Vagina (tissue), 2 donors: ENCODE results near the gene EMSY.

Experiments
- POLR2A ChIP-seq, 2 donors: fragments of 450-650 bp; IDR thresholded peaks; one replicate each; pipeline ENCODE4 v1.6.1; 2017; ENCODE audit warnings: antibody characterized with exemption in 2 of 2, mild to moderate bottlenecking in 2 of 2, moderate library complexity in 2 of 2
- POLR2AphosphoS5 ChIP-seq, 2 donors: sonication (generic); formaldehyde crosslinking; IDR thresholded peaks; one replicate each; pipeline ENCODE4 v1.9.0; 2017; ENCODE audit warnings: antibody characterized with exemption in 2 of 2, mild to moderate bottlenecking in 2 of 2, low read depth in 1 of 2; ENCODE audit not compliant: insufficient read depth in 1 of 2
- TF ChIP-seq, protein P1 (sequence below), 3 experiments: fragments of 450-650 bp in 2 of 3; fragments of 200-600 bp in 1 of 3; sonication (generic) in 1 of 3; IDR thresholded peaks; one replicate each; pipeline ENCODE4 v1.5.1; 2017 to 2019; ENCODE audit warnings: antibody characterized with exemption in 3 of 3, mild to moderate bottlenecking in 2 of 3, moderate library complexity in 2 of 3

DNA sequence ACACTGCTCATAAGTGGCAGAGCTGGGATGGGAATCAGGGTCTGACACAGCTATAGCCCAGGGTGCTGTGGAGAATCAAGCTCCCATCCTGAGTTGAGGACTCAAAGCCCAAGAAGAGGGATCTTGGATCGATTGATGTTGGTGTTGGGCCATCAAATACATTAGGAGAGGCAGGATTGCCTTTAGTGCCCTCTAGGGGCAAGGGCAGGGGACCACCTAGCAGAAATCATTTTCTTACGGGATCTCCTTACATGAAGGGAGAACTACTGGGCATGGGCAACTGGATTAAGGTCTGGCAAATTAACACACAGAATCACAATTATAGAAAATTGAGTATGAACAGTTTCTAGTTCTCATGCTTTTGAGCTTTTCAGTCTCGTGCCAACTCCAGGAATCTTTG lies 24.9 kb upstream of the EMSY start:
- TF ChIP-seq, protein P1, sequence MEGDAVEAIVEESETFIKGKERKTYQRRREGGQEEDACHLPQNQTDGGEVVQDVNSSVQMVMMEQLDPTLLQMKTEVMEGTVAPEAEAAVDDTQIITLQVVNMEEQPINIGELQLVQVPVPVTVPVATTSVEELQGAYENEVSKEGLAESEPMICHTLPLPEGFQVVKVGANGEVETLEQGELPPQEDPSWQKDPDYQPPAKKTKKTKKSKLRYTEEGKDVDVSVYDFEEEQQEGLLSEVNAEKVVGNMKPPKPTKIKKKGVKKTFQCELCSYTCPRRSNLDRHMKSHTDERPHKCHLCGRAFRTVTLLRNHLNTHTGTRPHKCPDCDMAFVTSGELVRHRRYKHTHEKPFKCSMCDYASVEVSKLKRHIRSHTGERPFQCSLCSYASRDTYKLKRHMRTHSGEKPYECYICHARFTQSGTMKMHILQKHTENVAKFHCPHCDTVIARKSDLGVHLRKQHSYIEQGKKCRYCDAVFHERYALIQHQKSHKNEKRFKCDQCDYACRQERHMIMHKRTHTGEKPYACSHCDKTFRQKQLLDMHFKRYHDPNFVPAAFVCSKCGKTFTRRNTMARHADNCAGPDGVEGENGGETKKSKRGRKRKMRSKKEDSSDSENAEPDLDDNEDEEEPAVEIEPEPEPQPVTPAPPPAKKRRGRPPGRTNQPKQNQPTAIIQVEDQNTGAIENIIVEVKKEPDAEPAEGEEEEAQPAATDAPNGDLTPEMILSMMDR (IDR thresholded peaks at IDR 0.05): no peak
- TF ChIP-seq POLR2A (IDR thresholded peaks at IDR 0.05): no peak
- TF ChIP-seq POLR2AphosphoS5 (IDR thresholded peaks at IDR 0.05; ENCODE audit: insufficient read depth in 1 of 2, low read depth in 1 of 2): no peak
